HCT116 (cell line): ENCODE data around the gene PYDC1.

Experiments used
- EZH2phosphoT487 ChIP-seq: fragments of 200-600 bp; IDR thresholded peaks from 2 replicates; pipeline ENCODE4 v1.6.1; 2018; ENCODE audit warnings: antibody characterized with exemption, borderline replicate concordance
- POLR2A ChIP-seq: IDR thresholded peaks from 2 replicates; pipeline ENCODE4 v1.7.0; 2011; ENCODE audit warnings: borderline replicate concordance; ENCODE audit not compliant: insufficient read depth, insufficient read length; ENCODE audit errors: extremely low read depth
- ZFX ChIP-seq: fragments of 450-650 bp; IDR thresholded peaks from 2 replicates; pipeline ENCODE4 v1.6.1; 2017
- TF ChIP-seq, protein P1 (sequence below), 3 experiments: fragments of 200-600 bp in 1 of 3; sonication (generic) in 1 of 3; IDR thresholded peaks in 2 of 3; conservative IDR thresholded peaks in 1 of 3; 2 replicates each; pipeline ENCODE4 v1.5.1; 2012 to 2017; ENCODE audit warnings: low read depth in 2 of 3, low read length in 2 of 3, antibody characterized with exemption in 1 of 3, borderline replicate concordance in 1 of 3, control low read depth in 1 of 3, mild to moderate bottlenecking in 1 of 3, mixed read lengths in 1 of 3, mixed run types in 1 of 3, moderate library complexity in 1 of 3; ENCODE audit not compliant: insufficient read depth in 1 of 3

DNA sequence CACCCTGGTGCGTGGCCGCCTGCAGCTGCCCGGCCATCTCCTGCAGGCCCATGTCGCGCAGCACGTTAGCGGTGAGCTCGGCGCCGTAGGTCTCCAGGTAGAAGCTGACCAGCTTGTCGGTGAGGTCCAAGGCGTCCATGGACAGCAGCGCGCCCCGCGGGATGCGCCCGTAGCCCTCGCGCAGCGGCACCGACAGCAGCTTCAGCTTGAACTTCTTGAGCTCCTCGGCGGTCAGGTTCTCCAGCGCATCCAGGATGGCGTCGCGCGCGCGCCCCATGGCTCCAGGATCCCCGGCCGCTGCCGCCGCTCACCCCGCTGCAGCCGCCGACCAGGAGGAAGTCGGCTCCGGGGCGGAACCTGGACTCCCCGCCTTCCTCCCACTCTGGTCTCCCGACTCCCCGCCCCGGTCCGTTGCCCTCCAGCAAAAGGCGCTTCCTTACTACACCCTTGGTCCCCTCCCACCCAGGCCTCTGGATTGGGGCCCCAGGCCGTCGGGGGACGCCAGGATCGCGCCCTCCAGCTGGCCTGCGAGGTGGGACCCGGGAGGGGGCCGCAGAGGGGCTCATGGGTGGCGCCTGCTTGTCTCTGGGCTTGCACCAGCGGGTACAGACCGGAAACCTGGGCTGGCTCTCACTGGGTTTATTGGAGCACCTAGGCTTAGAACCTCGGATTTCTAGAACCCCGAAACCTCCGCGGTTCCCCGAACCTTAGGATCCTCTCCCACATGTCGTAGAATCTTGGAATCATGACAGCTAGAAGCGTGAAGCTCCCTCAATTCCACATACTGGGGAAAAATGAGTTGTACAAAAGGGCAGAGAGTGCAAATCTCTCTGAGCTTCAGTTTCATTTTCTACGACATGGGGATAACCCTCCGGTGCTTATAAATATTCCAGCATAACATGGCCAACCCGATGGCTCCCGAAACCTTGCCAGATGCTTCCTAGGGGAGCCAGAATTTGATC lies 14.2 kb downstream of the PYDC1 start, which contains the start of gene PYCARD:
- TF ChIP-seq POLR2A = no peak
- no peak for TF ChIP-seq EZH2phosphoT487
- no peak for TF ChIP-seq ZFX
- TF ChIP-seq, protein P1, sequence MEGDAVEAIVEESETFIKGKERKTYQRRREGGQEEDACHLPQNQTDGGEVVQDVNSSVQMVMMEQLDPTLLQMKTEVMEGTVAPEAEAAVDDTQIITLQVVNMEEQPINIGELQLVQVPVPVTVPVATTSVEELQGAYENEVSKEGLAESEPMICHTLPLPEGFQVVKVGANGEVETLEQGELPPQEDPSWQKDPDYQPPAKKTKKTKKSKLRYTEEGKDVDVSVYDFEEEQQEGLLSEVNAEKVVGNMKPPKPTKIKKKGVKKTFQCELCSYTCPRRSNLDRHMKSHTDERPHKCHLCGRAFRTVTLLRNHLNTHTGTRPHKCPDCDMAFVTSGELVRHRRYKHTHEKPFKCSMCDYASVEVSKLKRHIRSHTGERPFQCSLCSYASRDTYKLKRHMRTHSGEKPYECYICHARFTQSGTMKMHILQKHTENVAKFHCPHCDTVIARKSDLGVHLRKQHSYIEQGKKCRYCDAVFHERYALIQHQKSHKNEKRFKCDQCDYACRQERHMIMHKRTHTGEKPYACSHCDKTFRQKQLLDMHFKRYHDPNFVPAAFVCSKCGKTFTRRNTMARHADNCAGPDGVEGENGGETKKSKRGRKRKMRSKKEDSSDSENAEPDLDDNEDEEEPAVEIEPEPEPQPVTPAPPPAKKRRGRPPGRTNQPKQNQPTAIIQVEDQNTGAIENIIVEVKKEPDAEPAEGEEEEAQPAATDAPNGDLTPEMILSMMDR (IDR thresholded peaks at IDR 0.05 in 2 of 3, conservative IDR thresholded peaks at IDR 0.05 in 1 of 3; ENCODE audit: borderline replicate concordance in 1 of 3, insufficient read depth in 1 of 3, low read depth in 2 of 3, low read length in 2 of 3) = no peak
